Activated T-helper 17 cell treated with anti-CD3 and anti-CD28 coated beads, Interleukin-2, amount 50 U/mL, for 72 hours (primary cell): Measurements from ENCODE around the gene BRD4. TPM values are rescaled to one million over a fixed set of nuclear protein-coding genes. Genes with fewer than 3 reads are reported as not detected.
"Not testable (repeated sequence)": the region's sequence is repeated elsewhere in the genome, so short reads cannot be mapped to it uniquely, and the experiment has no call there.

Experiments
- ATAC-seq: fragments of 150-1000 bp; cut with Tn5 transposase; replicated peaks from 2 replicates; pipeline ENCODE4 v1.10.0; 2021; ENCODE audit warnings: mild to moderate bottlenecking, moderate library complexity
- H3K27ac Mint-ChIP-seq: one replicate; pipeline ENCODE4 v1.8.0; 2022; ENCODE audit warnings: mixed read lengths
- H3K27me3 Mint-ChIP-seq: one replicate; pipeline ENCODE4 v1.8.0; 2022; ENCODE audit warnings: mixed read lengths
- H3K36me3 Mint-ChIP-seq: one replicate; pipeline ENCODE4 v1.8.0; 2022; ENCODE audit warnings: low read depth, mild to moderate bottlenecking, mixed read lengths
- H3K4me1 Mint-ChIP-seq: one replicate; pipeline ENCODE4 v1.8.0; 2022; ENCODE audit warnings: mixed read lengths
- H3K4me3 Mint-ChIP-seq: one replicate; pipeline ENCODE4 v1.8.0; 2022; ENCODE audit warnings: mild to moderate bottlenecking, mixed read lengths
- H3K9me3 Mint-ChIP-seq: one replicate; pipeline ENCODE4 v1.8.0; 2022; ENCODE audit warnings: mixed read lengths
- total RNA-seq, 2 donors: library from RNA; stranded (reverse); gene quantifications; one replicate each; pipeline ENCODE4 v1.2.3, GENCODE V29; 2022

BRD4 gene
- total RNA-seq, 2 donors from 2014 or later, result 90.4 to 96.7 TPM

DNA sequence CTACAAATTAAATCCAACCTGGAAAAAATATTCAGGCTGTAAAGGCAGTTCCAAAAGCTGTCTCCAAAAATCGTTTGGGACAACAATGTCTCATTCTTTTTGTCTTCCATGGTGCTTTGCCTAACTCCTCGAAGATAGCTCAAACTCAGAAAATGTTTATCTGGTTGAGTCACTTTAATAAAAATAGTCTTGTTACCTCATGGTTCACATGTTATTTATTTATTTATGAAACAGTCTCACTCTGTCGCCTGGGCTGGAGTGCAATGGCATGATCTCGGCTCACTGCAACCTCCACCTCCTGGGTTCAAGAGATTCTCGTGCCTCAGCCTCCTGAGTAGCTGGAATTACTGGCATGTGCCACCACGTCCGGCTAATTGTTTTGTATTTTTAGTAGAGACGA, 4.9 kb upstream of the BRD4 start:
- H3K27me3 Mint-ChIP-seq, result no peaks in the 10 kb centered on the region
- H3K36me3 Mint-ChIP-seq, result peaks cover 26% of the 10 kb centered on the region
- H3K27ac Mint-ChIP-seq, result no peak overlapping the region

DNA sequence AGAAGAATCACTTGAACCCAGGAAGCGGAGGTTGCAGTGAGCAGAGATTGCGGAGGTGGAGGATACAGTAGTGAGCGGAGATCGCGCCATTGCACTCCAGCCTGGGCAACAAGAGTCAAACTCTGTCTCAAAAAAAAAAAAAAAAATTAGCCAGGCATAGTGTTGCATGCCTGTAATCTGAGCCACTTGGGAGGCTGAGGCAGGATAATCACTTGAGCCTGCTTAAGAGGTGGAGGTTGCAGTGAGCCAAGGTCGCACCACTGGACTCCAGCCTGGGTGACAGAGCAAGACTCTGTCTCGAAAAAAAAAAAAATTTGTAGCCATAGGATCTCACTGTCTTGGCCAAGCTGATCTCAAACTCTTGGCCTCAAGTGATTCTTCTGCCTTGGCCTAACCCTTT, 3.7 kb upstream of the BRD4 start:
- not testable (repeated sequence) for H3K27me3 Mint-ChIP-seq, ATAC-seq, H3K4me1 Mint-ChIP-seq, H3K27ac Mint-ChIP-seq, H3K4me3 Mint-ChIP-seq, H3K9me3 Mint-ChIP-seq
- H3K36me3 Mint-ChIP-seq, result peaks cover 30% of the 10 kb centered on the region

More for the DNA sequence above, 4.9 kb upstream of the BRD4 start:
- Mint-ChIP-seq H3K4me3 (no peak overlapping the region), H3K4me1 (peaks cover 5% of the 10 kb centered on the region), H3K9me3 (no peaks in the 10 kb centered on the region)
- ATAC-seq, result no peak

DNA sequence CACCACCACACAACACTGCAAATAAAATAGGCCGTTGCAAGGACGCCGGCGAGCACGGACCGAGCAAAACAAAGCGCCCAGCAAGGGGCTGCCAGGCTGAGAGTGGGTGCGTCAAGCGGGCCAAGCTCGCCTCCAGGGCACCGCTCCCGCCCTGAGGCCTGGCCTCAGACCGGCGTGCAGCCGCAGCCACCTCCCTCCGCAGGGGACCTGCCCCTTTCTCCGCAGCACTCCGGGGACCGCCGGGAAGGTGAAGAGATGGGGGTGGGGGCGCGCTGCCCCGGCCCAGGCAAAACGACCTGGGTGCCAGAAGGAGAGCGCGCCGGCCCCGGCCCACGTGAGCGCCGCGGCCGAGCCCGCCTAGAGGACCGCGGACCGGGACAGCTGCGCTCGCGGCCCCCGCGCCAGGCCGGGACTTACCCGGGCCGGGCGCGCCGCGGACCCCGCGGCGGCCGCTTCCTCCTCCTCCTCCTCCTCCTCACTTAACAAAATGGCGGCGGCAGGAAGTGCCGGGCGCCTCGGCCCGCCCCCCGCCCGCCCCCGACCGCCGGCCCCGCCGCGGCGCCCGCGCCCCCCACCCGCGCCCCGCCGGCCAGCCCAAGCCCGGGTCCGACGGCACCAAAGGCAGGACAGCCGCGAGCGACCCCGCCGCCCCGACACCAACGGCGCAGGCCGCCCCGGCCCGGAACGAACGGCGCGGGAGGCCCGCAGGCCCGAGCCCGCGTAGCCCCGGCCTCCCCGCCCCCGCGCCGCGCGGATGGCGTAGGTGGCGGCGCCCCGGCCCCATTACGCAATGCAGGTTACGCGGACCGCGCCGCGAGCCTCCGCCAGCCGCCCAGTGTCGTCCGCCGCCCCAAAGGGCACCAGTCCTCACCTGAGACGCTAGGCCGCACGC, 674 bp downstream of the BRD4 start:
- Mint-ChIP-seq H3K4me1 (peaks cover 22% of the 10 kb centered on the region), H3K9me3 (no peaks in the 10 kb centered on the region), H3K4me3 (peak overlapping the region; percentile 82), H3K27ac (peak overlapping the region; percentile 94), H3K36me3 (peaks cover 46% of the 10 kb centered on the region), H3K27me3 (no peaks in the 10 kb centered on the region)
- ATAC-seq, result peak; percentile 54

DNA sequence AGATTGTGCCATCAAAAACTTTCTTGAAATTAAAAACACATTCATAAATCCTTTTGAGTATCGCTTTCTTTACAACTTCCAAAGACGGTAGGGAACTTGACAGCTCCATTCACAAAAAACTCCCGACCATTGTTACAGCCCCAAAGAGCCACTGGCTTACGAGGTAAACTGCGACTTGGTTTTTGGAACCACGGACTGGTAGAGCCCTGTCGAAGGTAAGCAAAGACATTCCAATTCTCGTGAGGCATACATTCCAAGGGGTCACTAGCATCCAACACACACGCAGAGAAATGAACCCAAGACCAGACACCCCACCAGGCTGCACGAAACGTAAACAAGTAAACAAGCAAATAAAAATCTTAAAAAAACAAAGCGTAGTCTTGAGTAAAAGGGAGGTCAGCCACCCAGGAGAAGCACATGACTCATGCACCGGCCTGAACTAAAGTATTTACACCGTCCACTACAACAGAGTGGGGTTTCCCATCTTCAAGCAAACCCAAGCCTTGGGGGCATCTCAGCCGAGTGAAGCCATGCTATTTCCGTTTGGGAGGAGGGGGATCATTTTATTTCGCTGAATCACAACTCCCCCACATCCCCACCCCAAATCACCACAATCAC, 1.4 kb downstream of the BRD4 start:
- Mint-ChIP-seq H3K27me3 (no peaks in the 10 kb centered on the region), H3K36me3 (peaks cover 39% of the 10 kb centered on the region), H3K4me1 (peaks cover 24% of the 10 kb centered on the region), H3K9me3 (no peaks in the 10 kb centered on the region), H3K4me3 (peak overlapping the region; percentile 82), H3K27ac (peak overlapping the region; percentile 94)
- ATAC-seq, result peak; percentile 17

DNA sequence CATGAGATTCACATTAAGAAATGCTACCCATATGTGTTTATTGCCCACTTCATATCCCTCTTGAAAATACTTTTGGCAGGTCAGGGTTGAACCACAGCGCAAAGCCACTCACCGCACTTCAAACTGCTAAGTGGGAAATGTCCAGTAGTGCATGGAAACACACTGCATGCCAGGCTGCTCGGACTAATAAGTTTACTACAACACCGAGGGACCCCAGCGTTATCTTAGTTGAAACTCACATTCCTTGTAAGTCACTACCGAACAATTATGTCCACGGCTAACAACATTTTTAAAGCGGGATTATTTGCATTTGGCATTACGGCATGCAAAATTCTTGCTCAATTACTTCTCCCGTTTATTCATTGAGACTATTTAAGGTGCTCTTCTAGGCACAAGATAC, 4.0 kb downstream of the BRD4 start:
- ATAC-seq, result no peak
- peaks cover 49% of the 10 kb centered on the region for H3K36me3 Mint-ChIP-seq
- H3K4me3 Mint-ChIP-seq, result peak overlapping the region; percentile 82
- no peak overlapping the region for H3K27ac Mint-ChIP-seq
- H3K4me1 Mint-ChIP-seq, result peaks cover 37% of the 10 kb centered on the region
- H3K9me3 Mint-ChIP-seq, result no peaks in the 10 kb centered on the region
- H3K27me3 Mint-ChIP-seq, result no peaks in the 10 kb centered on the region

DNA sequence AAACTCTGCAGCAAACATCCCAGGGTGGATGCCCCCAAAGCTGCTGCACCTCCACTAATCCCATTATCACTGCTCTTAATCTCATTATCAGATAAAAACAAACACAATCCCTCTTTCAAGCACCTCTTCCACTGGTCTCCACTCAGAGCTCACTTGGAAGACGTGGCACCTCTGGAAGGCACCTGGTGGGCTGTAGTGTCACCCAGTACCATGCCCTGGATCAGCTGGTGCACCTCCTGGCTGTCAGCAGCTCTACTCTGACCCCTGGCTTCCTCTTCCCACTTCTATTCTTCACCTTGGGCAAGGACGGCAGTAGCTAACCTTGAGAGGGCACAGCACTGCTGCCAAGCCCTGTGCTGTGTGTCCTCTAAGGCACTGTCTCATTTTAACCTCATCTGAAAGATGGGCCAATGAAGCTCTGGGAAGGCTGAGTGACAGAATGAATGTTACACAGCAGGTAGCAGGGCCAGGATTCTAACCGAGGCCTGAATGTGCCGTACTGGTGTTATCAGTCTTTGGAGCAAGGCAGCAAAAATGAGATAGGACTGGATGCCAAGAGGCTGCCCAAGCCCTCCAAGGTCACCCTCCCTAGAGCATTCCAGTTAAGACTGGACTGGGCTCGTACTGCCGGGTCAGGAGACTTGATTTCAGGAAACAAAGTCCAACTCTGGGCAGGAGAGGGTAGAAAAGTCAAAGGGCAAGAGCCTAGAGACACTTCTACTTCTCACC, 7.4 kb downstream of the BRD4 start:
- Mint-ChIP-seq H3K4me1 (peaks cover 63% of the 10 kb centered on the region), H3K27ac (peak overlapping the region; percentile 28), H3K9me3 (no peaks in the 10 kb centered on the region), H3K27me3 (no peaks in the 10 kb centered on the region), H3K4me3 (peak overlapping the region; percentile 61), H3K36me3 (peaks cover 33% of the 10 kb centered on the region)
- peak; percentile 18 for ATAC-seq

DNA sequence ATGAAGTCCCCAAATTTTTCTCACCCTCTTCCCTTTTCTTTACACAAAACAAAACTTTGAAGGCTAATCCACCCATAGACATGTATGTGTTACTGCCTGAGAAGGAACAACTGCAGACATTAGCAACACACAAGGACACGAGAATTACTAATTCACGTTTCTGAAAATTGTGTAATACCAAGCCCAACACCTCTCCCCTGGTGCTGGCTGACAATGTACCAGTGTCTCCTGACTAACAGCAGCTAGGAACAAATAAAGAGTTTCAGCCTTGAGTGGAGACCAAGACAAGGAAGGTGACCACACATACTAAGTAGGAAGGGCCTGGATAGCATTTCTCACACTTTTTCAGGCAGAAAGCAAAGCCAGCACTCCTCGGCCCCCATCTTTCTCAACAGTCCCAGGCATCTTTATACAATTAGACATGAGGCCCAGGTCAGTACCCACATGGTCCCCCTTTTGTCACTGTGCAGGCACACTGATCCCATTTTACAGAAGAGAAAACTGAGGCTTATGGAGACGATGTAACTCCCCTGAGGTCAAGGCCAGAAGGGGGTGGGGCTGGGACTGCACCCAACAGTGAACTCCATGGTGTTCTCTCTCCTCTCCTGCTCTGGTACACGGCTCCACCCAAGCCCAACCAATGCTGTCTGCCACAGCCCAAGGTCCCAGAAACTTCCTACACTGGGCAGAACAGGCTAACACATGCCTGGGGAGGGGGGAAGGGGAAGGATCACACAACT, 8.7 kb downstream of the BRD4 start:
- Mint-ChIP-seq H3K9me3 (no peaks in the 10 kb centered on the region), H3K27ac (peak overlapping the region; percentile 80), H3K27me3 (no peaks in the 10 kb centered on the region), H3K4me3 (peak overlapping the region; percentile 61), H3K4me1 (peaks cover 63% of the 10 kb centered on the region), H3K36me3 (peaks cover 20% of the 10 kb centered on the region)
- peak; percentile 74 for ATAC-seq

DNA sequence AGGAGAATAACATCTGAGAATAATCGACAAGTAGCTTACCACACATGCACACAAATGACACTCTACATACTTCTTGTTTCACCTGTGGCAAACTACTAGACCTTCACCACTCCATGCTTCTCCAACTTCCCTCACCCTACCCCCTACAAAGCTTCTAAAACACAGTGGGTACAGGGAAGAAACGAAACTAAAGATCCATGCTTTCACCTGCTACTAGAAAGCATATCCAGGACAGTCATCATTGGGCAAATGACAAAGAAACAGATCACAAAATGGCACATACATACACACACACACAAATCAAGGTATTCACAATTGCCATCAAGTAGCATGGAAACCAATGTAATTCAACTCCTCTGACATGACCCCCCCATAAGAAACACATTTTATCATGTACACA, 10.6 kb downstream of the BRD4 start:
- Mint-ChIP-seq H3K27me3 (no peaks in the 10 kb centered on the region), H3K9me3 (no peaks in the 10 kb centered on the region), H3K36me3 (peaks cover 20% of the 10 kb centered on the region), H3K4me3 (peak overlapping the region; percentile 37), H3K4me1 (peaks cover 71% of the 10 kb centered on the region), H3K27ac (peak overlapping the region; percentile 3)
- no peak for ATAC-seq

DNA sequence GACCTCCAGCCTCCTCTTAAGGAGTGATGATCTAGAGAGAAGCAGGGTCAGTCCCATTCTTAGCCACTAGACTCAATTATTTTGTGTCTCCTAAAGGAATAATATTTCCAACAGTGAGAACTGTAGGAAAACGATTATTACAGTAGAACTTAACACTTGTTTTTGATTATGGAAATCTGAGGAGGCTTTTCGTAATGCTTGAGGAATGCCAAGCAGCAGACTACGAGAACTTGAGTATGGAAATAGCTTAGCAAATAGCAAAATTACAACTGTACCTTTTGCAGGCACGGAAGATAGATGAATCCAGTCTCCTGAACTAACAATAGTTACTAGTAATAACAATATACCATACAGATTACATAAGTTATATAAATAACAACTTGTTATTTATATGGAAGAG, 12.2 kb downstream of the BRD4 start:
- peak overlapping the region; percentile 86 for H3K27ac Mint-ChIP-seq
- H3K27me3 Mint-ChIP-seq, result no peaks in the 10 kb centered on the region
- peaks cover 70% of the 10 kb centered on the region for H3K4me1 Mint-ChIP-seq
- peaks cover 30% of the 10 kb centered on the region for H3K36me3 Mint-ChIP-seq
- peak overlapping the region; percentile 64 for H3K4me3 Mint-ChIP-seq
- no peak for ATAC-seq
- H3K9me3 Mint-ChIP-seq, result no peaks in the 10 kb centered on the region

DNA sequence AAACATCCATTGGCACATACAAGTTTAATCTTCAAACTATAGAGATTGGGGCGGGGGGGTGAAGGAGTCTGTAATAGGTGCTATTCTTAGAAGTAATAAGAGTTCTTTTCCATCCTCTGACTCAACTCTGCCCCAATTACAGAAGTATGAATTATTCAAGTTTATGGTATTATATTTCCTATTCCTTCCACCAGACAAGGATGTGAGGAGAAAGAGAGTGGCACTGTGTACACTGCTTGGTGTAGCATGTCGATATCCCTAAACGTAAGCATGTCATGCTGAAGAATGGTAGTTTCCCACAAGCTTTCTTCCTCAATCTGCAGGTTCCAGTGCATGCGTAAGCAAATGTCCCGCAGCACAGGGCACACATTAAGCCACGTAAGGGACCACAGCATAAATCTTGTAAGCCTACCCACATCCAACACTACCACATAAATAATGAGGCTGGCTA, 14.1 kb downstream of the BRD4 start:
- no peaks in the 10 kb centered on the region for H3K27me3 Mint-ChIP-seq
- H3K4me3 Mint-ChIP-seq, result peak overlapping the region; percentile 64
- H3K9me3 Mint-ChIP-seq, result no peaks in the 10 kb centered on the region
- H3K36me3 Mint-ChIP-seq, result peaks cover 22% of the 10 kb centered on the region
- peak; percentile 60 for ATAC-seq
- H3K4me1 Mint-ChIP-seq, result peaks cover 68% of the 10 kb centered on the region
- peak overlapping the region; percentile 85 for H3K27ac Mint-ChIP-seq

DNA sequence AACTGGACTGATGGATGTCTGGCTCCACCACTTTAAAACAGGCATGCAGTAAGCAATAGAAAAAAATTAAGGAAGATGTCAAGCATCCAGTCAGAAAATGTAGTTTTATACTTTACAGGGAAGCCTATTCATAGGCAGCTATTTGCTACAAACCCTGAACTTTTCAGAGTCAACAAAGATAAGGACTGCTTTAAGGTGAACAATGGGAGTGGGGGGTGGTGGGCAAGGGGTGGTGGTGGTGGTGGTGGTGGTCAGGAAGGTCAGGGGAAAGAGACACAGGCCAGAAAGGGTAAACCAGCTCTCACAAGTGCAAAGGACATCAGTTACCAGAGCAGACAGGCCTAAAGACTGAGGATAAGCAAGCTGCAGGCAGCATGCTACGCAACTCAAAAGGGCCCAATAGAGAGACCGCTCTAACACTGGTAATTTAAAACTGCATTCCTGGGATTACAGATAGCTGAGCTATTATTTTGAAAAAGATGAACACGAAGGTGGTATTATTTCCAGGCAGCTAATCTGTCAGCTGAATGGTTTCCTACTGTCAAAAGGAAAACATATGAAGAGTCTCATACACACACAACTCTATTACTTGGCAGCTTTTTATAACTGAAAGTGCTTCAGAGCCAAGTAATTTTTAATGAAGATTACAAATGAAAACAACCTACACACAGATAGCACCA, 14.8 kb downstream of the BRD4 start:
- ATAC-seq, result no peak
- H3K9me3 Mint-ChIP-seq, result no peaks in the 10 kb centered on the region
- peaks cover 19% of the 10 kb centered on the region for H3K36me3 Mint-ChIP-seq
- H3K4me1 Mint-ChIP-seq, result peaks cover 66% of the 10 kb centered on the region
- H3K27ac Mint-ChIP-seq, result peak overlapping the region; percentile 85
- H3K27me3 Mint-ChIP-seq, result no peaks in the 10 kb centered on the region
- H3K4me3 Mint-ChIP-seq, result peak overlapping the region; percentile 64

DNA sequence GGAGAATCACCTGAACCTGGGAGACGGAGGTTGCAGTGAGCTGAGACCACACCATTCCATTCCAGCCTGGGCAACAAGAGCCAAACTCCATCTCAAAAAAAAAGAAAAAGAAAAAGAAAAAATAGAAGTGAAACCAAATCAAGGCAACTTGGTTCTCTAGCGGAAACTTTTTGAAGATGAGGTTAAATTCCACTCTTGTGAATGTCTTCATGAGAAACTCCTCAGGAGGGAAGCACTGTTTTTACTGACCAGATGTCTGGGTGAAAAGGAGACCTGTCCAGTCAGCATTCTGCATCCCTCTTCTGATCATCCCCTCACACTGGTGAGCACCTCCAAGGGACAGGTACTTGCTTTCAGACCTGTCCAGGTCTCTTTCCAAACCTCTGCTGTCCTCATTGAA, 15.8 kb downstream of the BRD4 start:
- Mint-ChIP-seq H3K27ac (peak overlapping the region; percentile 85), H3K4me3 (peak overlapping the region; percentile 64), H3K27me3 (no peaks in the 10 kb centered on the region), H3K36me3 (peaks cover 19% of the 10 kb centered on the region), H3K4me1 (peaks cover 65% of the 10 kb centered on the region), H3K9me3 (no peaks in the 10 kb centered on the region)
- no peak for ATAC-seq

DNA sequence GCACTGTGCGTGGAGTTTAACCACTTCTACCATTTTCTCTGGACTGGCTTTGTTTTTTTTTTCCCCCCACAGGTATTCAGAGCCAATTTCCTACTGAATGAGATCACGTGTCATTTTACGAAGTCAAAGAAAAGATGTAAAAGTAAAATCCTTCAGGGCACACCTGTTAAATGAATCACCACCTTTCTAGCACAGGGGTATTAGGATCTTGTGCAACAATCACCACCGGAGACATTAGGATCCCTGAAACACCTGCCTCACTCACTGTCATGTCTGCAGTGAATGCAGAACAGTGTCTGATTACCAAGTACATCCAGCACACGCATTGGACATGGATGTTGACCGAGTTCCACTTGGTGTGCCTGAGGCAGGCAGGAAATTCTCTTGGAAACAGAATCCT, 17.2 kb downstream of the BRD4 start:
- Mint-ChIP-seq H3K4me1 (peaks cover 52% of the 10 kb centered on the region), H3K9me3 (no peaks in the 10 kb centered on the region), H3K27ac (peak overlapping the region; percentile 50), H3K27me3 (no peaks in the 10 kb centered on the region), H3K36me3 (peaks cover 19% of the 10 kb centered on the region), H3K4me3 (peak overlapping the region; percentile 10)
- no peak for ATAC-seq
